Mononuclear cell (primary cell): ENCODE data around the gene BRMS1. TPM values are rescaled to one million over a fixed set of nuclear protein-coding genes. Genes with fewer than 3 reads are reported as not detected.
"Not testable (repeated sequence)": the region's sequence is repeated elsewhere in the genome, so short reads cannot be mapped to it uniquely, and the experiment has no call there.

Experiments
- H3K27me3 ChIP-seq: 2 replicates; pipeline ENCODE4 v1.6.0; 2011; ENCODE audit warnings: low read length, control low read depth; ENCODE audit not compliant: insufficient read depth
- H3K4me1 ChIP-seq: 2 replicates; pipeline ENCODE4 v1.5.1; 2011; ENCODE audit warnings: mild to moderate bottlenecking, low read length, control low read depth; ENCODE audit not compliant: insufficient read depth
- H3K4me3 ChIP-seq: 2 replicates; pipeline ENCODE4 v1.5.1; 2011; ENCODE audit warnings: mild to moderate bottlenecking, low read length, moderate library complexity
- H3K9me3 ChIP-seq: 2 replicates; pipeline ENCODE4 v1.5.1; 2011; ENCODE audit warnings: low read depth, mild to moderate bottlenecking, control low read depth, low read length
- total RNA-seq: library from RNA; depleted of rRNA; stranded (reverse); fragments of >200 nt; gene quantifications from one replicate; pipeline ENCODE4 v1.2.3, GENCODE V29; 2012

The BRMS1 gene
- total RNA-seq, 1 donor: 51.7 TPM

DNA sequence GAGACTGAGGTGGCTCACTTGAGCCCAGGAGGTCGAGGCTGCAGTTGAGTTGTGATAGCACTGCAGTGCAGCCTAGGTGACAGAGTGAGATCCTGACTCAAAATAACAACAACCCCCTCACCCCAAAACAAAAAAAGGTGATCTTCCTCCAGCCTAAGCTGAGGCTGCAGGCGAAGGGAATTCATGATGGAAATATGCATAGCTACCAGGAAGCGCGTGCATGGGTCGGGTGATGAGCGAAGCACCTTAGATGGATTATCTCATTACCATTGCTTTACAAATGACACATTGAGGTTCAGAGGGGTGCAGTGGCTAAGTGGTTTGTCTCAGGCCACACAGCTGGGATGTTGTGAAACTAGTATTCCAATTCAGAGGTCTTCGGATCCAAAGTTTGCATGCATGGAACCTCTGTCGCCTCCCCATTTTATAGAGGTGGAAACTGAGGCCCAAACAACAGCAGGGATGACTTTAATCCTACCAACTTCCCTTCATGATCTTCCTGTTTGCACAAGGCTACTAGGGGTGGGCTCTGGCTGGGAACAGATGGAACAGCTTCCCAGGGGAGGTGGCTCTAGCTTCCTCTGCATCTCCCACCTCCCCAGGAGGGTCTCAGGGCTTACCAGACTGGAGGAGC is 22.1 kb upstream of the BRMS1 start:
- H3K9me3 ChIP-seq: no peaks in the 10 kb centered on the region
- H3K4me1 ChIP-seq: peaks cover 7% of the 10 kb centered on the region
- no peaks in the 10 kb centered on the region for H3K27me3 ChIP-seq
- no peak overlapping the region for H3K4me3 ChIP-seq

DNA sequence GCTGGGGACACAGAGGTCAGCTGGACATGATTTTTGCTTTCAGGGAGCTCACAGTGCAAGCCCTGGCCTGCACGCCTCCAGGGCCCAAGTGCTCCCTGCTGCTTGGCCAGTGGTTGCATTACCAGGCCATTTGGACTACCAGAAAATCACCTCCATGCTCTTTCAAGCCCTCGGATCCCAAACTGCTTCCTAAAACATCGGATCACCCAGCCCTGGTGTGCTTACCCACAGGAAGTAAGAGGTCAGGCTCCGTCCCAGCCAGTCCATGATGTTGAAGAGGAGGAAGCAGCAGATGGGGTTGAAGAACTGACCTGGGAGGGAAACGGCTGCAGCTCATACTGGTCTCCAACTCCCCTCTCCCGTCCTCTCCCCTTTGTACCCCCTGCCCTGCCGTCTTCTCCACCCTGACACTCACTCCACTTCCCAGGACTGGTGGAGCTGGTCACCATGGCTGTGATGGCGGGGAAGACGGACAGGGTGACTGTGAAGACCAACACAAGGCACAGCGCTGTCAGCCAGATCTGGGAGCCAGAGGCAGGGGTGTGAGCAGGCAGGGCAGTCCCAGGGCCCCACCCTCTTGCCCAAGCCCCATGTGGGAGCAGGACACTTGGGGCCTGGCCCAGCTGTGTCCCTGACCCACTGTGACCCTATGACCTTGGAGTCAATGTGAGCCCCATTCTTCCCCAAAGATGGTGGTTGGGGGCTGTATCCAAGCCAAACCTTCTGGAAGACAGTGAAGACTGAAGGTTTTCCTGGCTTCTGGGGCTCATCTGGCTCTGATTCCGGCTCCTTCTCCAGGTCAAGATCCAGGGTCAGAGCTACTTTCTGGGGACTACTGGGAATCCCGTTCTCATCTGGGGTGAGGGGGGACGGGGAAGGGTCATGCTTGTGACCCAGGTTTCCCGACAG is 21.1 kb upstream of the BRMS1 start:
- H3K4me3 ChIP-seq: no peak overlapping the region
- H3K4me1 ChIP-seq: peaks cover 2% of the 10 kb centered on the region
- H3K27me3 ChIP-seq: no peaks in the 10 kb centered on the region
- no peaks in the 10 kb centered on the region for H3K9me3 ChIP-seq

DNA sequence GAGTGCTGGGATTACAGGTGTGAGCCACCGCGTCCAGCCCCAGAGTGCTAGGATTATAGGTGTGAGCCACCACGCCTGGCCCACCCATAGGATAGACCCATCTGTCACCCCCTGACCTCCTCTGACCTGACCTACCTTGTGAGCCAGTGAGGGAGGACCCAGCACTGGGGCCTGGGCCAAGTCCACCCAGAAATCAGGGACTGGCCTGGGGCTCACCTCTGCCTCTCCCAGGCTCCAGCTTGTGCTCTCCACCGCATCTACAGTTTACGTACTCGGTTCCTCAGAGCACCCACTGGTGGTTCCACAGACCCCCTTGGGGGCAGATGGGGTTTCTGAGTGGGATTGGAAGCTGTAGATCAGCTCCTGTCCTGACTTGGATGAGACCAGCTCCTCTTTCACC is 20.3 kb upstream of the BRMS1 start:
- Histone ChIP-seq H3K4me1 (no peaks in the 10 kb centered on the region), H3K9me3 (no peaks in the 10 kb centered on the region), H3K4me3 (no peak overlapping the region), H3K27me3 (no peaks in the 10 kb centered on the region)

DNA sequence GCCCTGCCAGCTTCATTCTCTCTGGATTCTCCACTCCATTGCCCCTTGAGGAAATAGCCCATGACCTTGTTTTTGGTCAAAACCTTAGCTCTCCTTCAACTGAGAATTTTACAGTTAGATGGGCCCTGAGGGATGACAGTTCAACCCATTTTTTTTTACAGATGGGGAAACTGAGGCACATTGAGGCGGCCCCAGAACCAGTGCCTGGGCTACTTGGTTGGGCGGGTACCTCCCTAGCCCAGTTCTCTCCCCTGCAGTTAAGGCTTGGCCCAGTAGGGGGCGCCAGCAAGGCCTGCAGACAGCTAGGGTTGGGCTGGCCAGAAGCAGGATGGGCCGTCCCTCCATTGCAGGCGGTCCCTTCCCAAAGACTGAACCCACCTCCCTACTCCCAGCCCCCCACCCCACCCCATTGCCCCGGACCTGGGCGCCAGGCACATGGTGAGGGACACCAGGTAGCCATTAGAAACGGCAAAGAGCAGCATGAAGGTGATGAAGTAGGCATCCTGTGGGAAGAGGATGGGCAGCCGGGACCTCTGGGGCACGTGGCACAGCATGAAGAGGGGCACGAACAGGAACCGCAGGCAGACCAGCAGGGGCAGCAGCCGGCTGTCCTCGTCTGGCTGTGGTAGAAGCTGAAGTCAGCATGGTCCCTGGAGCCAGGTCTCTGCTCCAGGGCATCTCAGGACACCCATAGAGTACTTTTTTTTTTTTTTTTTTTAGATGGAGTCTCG is 19.1 kb upstream of the BRMS1 start:
- Histone ChIP-seq H3K4me1 (no peaks in the 10 kb centered on the region), H3K4me3 (no peak overlapping the region), H3K9me3 (no peaks in the 10 kb centered on the region), H3K27me3 (no peaks in the 10 kb centered on the region)

DNA sequence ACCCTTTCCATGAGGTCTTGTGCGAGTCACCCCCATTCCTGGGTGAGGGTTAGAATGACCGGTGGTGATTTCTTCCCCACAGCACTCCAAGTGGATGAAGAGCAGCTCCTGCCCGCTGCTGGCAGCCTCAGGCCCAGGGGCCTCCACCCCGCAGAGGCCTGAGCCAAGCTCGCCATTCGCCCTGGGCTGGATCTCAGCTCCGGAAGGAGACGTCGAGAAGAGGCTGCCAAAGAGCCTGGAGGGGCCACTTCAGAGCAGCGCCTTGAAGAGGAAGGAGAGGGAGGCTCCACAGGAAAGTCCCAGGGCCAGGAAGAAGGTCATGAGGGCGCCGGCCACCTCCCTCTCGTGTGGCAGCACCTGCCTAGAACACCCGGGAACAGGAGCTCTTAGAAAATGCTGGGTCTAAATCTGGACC is 18.3 kb upstream of the BRMS1 start:
- no peak overlapping the region for H3K4me3 ChIP-seq
- no peaks in the 10 kb centered on the region for H3K9me3 ChIP-seq
- H3K27me3 ChIP-seq: no peaks in the 10 kb centered on the region
- H3K4me1 ChIP-seq: no peaks in the 10 kb centered on the region

DNA sequence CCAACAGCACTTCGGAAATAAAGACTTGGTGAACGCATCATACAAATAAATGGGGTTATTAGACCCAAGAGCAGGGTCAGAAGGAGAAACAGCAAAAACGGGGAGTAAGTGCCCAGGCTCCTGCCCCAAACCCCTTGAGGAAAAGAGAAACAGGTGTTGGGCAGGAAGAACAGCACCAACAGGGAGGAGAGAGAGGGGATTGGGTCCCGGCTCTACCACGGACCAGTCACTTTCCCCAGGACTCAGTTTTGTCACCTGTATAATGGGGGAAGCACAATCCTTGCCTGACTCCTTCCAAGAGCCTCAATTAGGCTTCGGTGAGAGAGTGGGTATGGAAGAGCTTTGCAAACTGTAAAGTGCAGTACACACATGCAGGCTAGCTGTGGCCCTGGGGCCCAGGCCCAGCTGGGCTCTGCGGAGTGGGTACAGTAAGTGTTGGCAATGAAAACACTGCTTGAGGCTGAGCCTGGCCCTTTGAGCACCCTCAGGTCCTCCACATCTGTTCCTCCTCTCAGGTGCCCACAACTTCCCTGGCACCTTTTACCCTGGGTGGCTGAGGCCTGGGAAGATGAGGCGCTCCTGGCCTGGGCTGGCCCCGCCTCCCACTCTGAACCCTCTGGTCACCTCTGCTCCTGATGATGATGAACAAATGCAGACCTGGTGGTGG is 17.7 kb upstream of the BRMS1 start:
- no peaks in the 10 kb centered on the region for H3K4me1 ChIP-seq
- H3K4me3 ChIP-seq: no peak overlapping the region
- no peaks in the 10 kb centered on the region for H3K27me3 ChIP-seq
- no peaks in the 10 kb centered on the region for H3K9me3 ChIP-seq

DNA sequence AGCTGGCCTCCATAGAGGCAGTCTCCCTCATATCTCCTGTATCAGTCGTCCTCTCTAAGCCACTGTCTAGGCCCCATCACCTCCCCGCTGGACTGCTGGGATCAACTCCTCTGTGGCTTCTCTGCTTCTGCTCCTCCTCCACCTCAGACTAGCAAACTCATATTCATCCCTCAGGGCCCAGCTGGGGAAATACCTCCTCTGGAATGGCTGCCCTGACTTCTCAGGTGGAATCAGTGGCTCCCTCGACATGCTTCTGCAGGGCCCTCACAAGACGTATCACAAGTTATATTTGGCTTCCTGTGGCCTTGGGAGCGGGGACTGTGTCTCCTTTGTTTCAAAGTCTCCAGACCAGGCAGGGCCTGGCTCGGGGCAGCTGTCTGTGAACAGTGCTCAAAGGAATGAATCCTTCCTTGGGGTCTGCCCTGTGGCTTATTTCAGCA is 16.6 kb upstream of the BRMS1 start:
- Histone ChIP-seq H3K4me1 (no peaks in the 10 kb centered on the region), H3K27me3 (no peaks in the 10 kb centered on the region), H3K9me3 (no peaks in the 10 kb centered on the region), H3K4me3 (no peak overlapping the region)

DNA sequence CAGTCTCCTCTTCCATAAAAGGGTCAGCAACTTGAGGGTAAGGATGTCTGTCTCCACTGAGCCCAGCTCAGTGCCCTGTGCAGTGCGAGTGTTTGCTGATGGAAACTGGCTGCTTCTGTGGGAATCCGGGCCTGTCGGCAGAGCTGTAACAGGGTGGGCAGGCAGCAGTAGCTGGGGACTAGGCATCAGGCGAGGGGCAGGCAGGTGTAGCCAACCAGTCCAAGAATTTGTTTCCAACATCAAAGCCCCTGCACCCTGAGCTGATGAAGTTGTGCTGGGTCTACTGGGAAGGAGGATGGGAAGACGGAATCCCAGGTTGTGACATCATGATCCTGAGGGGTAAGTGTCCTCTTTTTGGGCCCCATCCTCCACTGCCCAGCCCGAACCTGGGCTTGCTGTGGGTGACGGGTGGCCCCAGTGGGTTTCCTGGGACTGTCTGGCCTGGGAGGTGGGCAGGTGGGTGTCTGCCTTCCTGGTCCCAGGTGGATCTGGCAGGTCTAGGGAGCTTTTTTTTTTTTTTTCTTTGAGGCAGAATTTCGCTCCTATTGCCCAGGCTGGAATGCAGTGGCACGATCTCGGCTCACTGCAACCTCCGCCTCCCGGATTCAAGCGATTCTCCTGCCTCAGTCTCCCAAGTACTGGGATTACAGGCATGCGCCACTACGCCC is 15.6 kb upstream of the BRMS1 start:
- Histone ChIP-seq H3K4me1 (no peaks in the 10 kb centered on the region), H3K27me3 (no peaks in the 10 kb centered on the region), H3K9me3 (no peaks in the 10 kb centered on the region), H3K4me3 (no peak overlapping the region)

DNA sequence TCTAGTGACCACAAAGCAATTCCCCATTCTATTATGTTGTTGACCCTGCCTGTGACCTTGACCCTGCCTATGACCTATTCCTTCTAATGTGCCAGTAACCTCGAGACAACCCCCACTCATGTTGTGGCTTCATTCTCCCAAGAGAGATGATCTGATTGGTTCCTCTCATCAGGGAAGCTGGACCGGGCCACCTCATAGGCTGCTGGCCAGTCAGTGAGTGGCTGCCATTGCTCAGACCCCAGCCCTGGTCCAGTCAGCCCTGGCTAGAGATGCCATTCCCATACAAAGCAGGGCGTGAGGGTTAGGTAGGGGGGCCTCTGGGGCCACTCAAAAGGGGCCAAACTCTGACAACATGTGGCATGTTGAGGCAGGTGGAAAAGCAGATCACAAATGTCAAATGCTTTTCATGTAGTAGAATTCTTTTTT is 14.8 kb upstream of the BRMS1 start:
- Histone ChIP-seq H3K27me3 (no peaks in the 10 kb centered on the region), H3K4me1 (no peaks in the 10 kb centered on the region)

DNA sequence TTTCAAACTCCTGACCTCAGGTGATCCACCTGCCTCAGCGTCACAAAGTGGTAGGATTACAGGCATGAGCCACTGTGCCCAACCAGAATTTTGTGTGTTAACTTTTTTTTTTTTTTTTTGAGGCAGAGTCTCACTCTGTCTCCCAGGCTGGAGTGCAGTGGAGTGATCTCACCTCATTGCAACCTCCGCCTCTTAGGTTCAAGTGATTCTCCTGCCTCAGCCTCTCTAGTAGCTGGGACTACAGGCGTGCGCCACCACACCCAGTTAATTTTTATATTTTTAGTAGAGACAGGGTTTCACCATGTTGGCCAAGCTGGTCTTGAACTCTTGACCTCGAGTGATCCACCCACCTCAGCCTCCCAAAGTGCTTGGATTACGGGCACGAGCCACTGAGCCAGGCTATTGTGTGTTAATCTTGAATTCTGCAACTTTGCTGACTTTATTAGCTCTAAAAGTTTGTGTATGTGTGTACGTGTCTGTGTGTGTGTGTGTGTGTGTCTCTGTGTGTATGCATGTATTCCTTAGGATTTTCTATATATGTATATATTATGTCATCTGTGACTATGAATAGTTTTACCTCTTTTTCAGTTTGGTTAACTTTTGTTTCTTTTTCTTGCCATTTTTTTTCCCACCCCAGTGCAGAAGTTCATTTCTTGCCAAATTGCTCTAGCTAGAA is 5.8 kb upstream of the BRMS1 start:
- H3K27me3 ChIP-seq, H3K9me3 ChIP-seq, H3K4me3 ChIP-seq: not testable (repeated sequence)
- peaks cover 22% of the 10 kb centered on the region for H3K4me1 ChIP-seq

More for the DNA sequence above, 14.8 kb upstream of the BRMS1 start:
- no peaks in the 10 kb centered on the region for H3K9me3 ChIP-seq
- no peak overlapping the region for H3K4me3 ChIP-seq

DNA sequence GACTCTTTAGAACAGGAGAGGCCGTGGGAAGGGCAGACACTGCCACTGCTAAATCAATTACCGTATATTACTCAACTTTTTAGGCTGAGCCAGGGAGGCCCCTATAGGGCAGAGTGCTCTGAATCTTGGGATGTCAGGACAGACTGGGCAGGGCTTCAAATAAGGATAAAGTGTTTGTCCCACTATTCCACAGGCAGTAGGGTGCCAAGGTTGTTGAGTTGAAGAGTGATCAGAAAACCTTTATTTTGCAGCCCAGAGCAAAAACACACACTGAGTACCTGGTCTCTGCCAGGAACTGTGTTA is 4.1 kb upstream of the BRMS1 start:
- Histone ChIP-seq H3K4me1 (peaks cover 36% of the 10 kb centered on the region), H3K4me3 (no peak overlapping the region), H3K27me3 (no peaks in the 10 kb centered on the region), H3K9me3 (no peaks in the 10 kb centered on the region)

DNA sequence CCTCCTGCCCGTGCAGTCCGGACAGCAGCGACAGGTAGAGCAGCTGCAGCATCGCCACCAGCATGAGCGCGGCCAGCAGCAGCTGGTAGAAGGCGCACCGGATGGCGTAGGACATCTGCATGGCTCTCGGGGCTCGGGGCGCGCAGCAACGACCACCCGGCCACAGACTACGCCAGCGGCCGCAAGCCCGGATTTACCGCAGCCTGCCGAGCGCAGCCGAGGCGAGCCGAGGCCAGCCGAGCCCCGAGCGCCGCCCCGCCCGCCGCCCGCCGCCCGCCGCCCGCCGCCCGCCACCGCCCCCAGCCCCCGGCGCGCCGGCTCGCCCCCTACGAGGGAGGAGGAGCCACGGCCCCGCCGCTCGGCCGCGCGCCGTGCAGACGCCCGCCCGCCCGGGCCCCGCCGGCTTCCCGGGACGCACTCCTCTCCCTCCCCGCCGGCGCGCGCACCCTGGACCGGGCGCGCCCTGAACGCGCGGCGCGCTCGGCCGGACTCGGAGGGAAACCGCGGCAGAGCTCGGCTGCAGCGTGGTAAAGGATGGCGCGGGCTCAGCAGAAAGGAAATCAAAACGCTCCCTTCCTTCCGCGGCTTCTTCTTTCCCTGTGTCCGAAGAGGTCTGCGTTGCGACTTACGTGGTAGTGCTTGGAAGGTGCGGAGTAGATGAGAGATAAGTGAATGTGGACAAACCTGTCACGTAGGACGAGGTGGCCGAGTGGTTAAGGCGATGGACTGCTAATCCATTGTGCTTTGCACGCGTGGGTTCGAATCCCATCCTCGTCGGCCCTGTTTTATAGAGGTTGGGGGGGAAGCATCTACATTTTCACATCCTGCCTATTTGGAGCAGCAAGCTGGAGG is 2.7 kb upstream of the BRMS1 start, which contains the start of gene B4GAT1:
Gene B4GAT1 (minus strand): TSS at position 205 of the 852 bp plus-strand sequence. CDS start 84 bp downstream, at position 121.
- Histone ChIP-seq H3K4me3 (peak within 1 kb of the TSS; percentile 61), H3K4me1 (peaks cover 46% of the 10 kb centered on the region), H3K27me3 (no peaks in the 10 kb centered on the region), H3K9me3 (no peaks in the 10 kb centered on the region)
